Type B pancreatic cell (in vitro differentiated cells): ENCODE data around the gene ITGA2B. TPM values are rescaled to one million over a fixed set of nuclear protein-coding genes. Genes with fewer than 3 reads are reported as not detected.
"Not testable (repeated sequence)": the region's sequence is repeated elsewhere in the genome, so short reads cannot be mapped to it uniquely, and the experiment has no call there.

ENCODE experiments used
- DNase-seq: peaks from one replicate; pipeline ENCODE4 v3.0.0; 2021; ENCODE audit warnings: mixed read lengths; ENCODE audit not compliant: unreplicated experiment; ENCODE audit errors: extremely low spot score
- H3K27ac Mint-ChIP-seq: 2 replicates; pipeline ENCODE4 v1.8.0; 2021; ENCODE audit warnings: mild to moderate bottlenecking, mixed read lengths
- H3K27me3 Mint-ChIP-seq: 2 replicates; pipeline ENCODE4 v1.8.0; 2021; ENCODE audit warnings: mixed read lengths
- H3K36me3 Mint-ChIP-seq: 2 replicates; pipeline ENCODE4 v1.8.0; 2021; ENCODE audit warnings: mixed read lengths
- H3K4me1 Mint-ChIP-seq: one replicate; pipeline ENCODE4 v1.8.0; 2021; ENCODE audit warnings: mixed read lengths; ENCODE audit not compliant: unreplicated experiment
- H3K4me3 Mint-ChIP-seq: 2 replicates; pipeline ENCODE4 v1.8.0; 2021; ENCODE audit warnings: mild to moderate bottlenecking, mixed read lengths
- H3K9me3 Mint-ChIP-seq: 2 replicates; pipeline ENCODE4 v1.8.0; 2021; ENCODE audit warnings: mixed read lengths
- total RNA-seq: library from RNA; stranded (reverse); gene quantifications from 2 replicates; pipeline ENCODE4 v1.2.1, GENCODE V29; 2021; ENCODE audit warnings: low replicate concordance
- TF ChIP-seq, protein P1 (sequence below): fragments of 200-600 bp; sonication (generic); conservative IDR thresholded peaks from 2 replicates; pipeline ENCODE4 v1.5.0; 2021; ENCODE audit warnings: antibody characterized with exemption, mild to moderate bottlenecking

ITGA2B gene
- total RNA-seq, 1 donor from 2014 or later, result 8.8 TPM

DNA sequence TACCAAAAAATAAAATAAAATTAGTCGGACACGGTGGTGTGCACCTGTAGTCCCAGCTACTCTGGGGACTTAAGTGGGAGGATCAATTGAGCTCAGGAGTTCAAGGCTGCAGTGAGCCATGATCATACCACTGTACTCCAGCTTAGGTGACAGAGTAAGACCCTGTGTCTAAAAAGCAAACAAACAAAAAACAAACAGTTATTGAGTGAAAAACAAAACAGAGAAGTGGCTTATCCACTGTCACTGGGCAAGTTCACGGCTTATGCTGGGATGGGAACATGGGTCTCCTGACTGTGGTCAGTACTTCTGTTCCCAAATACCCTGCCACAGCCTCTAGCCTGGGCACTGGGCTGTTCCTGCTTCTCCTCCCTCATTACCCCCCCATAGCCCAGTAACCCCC lies 53.9 kb downstream of the ITGA2B start:
- no peak overlapping the region for H3K27ac Mint-ChIP-seq

DNA sequence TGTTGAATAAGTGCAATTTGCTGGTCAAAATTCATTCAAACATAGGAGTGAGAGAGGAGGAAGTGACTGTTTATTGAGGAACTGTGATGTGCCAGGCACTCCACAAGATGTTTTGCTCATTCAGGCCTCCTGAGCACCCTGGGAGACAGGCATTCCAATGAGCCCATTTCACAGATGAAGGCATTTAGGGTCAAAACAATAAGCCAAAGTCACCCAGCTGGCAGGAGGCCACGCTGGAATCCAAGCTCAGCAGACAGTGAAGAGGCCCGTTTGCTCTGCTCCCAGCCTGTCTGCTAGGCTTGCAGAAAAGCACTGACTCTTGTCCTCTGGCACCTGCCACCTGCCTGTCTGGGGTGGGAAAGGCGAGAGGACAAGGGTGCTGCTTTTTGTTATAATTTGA lies 54.7 kb downstream of the ITGA2B start:
- Mint-ChIP-seq H3K4me3 (no peak overlapping the region), H3K27ac (no peak overlapping the region), H3K27me3 (peaks cover 13% of the 10 kb centered on the region), H3K9me3 (no peaks in the 10 kb centered on the region), H3K4me1 (peaks cover 5% of the 10 kb centered on the region), H3K36me3 (no peaks in the 10 kb centered on the region)
- DNase-seq, result no peak
- TF ChIP-seq, protein P1, sequence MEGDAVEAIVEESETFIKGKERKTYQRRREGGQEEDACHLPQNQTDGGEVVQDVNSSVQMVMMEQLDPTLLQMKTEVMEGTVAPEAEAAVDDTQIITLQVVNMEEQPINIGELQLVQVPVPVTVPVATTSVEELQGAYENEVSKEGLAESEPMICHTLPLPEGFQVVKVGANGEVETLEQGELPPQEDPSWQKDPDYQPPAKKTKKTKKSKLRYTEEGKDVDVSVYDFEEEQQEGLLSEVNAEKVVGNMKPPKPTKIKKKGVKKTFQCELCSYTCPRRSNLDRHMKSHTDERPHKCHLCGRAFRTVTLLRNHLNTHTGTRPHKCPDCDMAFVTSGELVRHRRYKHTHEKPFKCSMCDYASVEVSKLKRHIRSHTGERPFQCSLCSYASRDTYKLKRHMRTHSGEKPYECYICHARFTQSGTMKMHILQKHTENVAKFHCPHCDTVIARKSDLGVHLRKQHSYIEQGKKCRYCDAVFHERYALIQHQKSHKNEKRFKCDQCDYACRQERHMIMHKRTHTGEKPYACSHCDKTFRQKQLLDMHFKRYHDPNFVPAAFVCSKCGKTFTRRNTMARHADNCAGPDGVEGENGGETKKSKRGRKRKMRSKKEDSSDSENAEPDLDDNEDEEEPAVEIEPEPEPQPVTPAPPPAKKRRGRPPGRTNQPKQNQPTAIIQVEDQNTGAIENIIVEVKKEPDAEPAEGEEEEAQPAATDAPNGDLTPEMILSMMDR, result no peak

More for the DNA sequence above, 53.9 kb downstream of the ITGA2B start:
- TF ChIP-seq, protein P1, result no peak
- Mint-ChIP-seq H3K9me3 (no peaks in the 10 kb centered on the region), H3K4me3 (no peak overlapping the region), H3K36me3 (no peaks in the 10 kb centered on the region), H3K4me1 (peaks cover 5% of the 10 kb centered on the region), H3K27me3 (peaks cover 13% of the 10 kb centered on the region)
- no peak for DNase-seq

DNA sequence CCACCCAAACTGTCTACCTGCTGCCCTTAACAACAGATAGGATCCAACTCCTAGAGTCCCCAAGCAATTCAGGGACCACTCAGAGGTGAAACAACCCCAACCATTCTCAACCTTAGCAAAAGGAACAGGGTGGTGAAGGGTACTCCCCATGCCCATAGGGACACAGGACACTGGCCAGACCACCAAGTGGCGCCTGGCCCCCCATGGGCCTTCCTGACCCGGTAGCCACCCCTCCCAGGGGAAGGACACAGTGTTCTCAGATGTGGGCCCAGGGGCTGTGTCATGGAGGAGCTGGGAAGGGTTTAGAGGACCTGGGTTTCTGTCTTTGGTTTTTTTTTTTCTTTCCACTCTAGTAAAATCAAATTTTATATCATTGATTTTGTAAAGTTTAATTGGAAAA lies 55.1 kb downstream of the ITGA2B start:
- Mint-ChIP-seq H3K27ac (no peak overlapping the region), H3K9me3 (no peaks in the 10 kb centered on the region), H3K4me1 (peaks cover 5% of the 10 kb centered on the region), H3K27me3 (peaks cover 13% of the 10 kb centered on the region), H3K36me3 (no peaks in the 10 kb centered on the region), H3K4me3 (no peak overlapping the region)
- DNase-seq, result no peak
- TF ChIP-seq, protein P1, result no peak

DNA sequence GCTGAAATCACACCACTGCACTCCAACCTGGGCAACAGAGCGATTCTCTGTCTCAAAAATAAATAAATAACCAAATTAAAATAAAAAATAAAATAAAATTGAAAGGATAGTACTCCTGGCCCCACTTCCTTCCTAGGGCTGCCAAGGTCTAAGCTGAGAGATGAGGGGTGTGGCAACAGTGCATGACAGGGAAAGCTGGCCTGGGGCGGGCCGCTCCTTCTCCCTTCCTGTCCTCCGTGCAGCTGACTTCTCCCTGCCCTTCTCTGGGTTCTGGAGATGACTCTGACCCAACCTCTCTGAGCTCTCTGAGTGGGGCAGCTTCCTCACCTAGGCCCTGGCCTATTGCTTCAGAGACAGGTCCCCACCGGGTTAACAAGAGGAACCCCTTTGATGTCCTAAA lies 56.1 kb downstream of the ITGA2B start:
- TF ChIP-seq, protein P1, result no peak
- H3K27ac Mint-ChIP-seq, result no peak overlapping the region
- DNase-seq, result no peak
- no peaks in the 10 kb centered on the region for H3K36me3 Mint-ChIP-seq
- H3K9me3 Mint-ChIP-seq, result no peaks in the 10 kb centered on the region
- peaks cover 5% of the 10 kb centered on the region for H3K4me1 Mint-ChIP-seq
- H3K4me3 Mint-ChIP-seq, result no peak overlapping the region
- H3K27me3 Mint-ChIP-seq, result peaks cover 10% of the 10 kb centered on the region

DNA sequence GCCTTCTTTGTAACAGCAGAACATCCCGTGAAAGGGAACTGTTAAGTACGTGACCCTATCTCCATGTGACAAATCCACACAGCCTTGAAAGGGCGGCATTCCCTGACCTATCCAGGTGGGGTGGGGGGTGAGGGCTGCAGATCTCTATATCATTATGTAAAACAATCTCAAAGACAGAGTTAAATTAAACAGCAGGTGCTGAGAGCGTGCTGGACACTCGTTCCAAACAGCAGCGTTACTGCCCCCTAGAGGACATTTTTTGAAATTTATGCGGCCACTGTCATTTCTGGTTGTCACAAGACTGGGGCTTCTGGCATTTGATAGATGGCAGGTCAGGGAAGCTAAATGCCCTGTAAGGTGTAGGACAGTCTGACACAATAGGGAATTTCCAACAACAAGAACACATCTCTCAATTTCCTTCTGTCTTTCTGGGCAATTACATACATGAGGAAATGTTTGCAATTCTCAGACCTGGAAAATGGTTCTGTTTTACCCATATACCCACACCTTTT lies 58.1 kb downstream of the ITGA2B start:
- H3K27ac Mint-ChIP-seq, result peak overlapping the region; percentile 35
- H3K4me3 Mint-ChIP-seq, result no peak overlapping the region
- H3K9me3 Mint-ChIP-seq, result no peaks in the 10 kb centered on the region
- TF ChIP-seq, protein P1, result peak; percentile 91
- no peaks in the 10 kb centered on the region for H3K36me3 Mint-ChIP-seq
- H3K4me1 Mint-ChIP-seq, result peaks cover 9% of the 10 kb centered on the region
- DNase-seq, result no peak
- H3K27me3 Mint-ChIP-seq, result peaks cover 3% of the 10 kb centered on the region

DNA sequence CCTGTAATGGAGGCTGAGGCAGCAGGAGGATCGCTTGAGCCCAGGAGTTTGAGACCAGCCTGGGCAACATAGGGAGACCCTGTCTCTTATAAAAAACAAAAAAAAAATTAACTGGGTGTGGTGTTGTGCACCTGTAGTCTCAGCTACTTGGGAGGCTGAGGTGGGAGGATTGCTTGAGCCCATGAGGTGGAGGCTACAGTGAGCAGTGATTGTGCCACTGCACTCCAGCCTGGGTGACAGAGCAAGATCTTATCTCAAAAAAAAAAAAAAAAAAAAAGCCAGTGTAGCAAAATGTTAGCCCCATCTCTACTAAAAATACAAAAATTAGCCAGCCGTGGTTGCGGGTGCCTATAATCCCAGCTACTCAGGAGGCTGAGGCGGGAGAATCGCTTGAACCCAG lies 59.2 kb downstream of the ITGA2B start:
- H3K4me1 Mint-ChIP-seq, H3K27me3 Mint-ChIP-seq, H3K36me3 Mint-ChIP-seq, DNase-seq, H3K27ac Mint-ChIP-seq, H3K9me3 Mint-ChIP-seq, H3K4me3 Mint-ChIP-seq: not testable (repeated sequence)

DNA sequence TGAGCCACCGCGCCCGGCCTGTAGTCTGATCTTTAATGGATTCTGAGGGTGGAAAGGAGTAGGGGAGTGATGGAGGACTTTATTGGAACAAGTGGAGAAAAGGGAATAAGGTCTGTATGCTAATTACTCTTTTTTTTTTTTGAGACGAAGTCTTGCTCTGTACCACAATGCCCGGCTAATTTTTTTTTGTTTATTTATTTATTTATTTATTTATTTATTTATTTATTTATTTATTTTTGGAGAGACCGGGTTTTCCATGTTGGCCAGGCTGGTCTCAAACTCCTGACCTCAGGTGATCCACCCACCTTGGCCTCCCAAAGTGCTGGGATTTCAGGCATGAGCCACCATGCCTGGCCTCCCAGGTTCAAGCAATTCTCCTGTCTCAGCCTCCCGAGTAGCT lies 59.9 kb downstream of the ITGA2B start:
- H3K27ac Mint-ChIP-seq, H3K9me3 Mint-ChIP-seq, H3K27me3 Mint-ChIP-seq, H3K4me1 Mint-ChIP-seq, DNase-seq, H3K36me3 Mint-ChIP-seq, H3K4me3 Mint-ChIP-seq: not testable (repeated sequence)
